KMS-11 (cell line): ENCODE measurements around the gene SMC5.
"Not testable (repeated sequence)": the region's sequence is repeated elsewhere in the genome, so short reads cannot be mapped to it uniquely, and the experiment has no call there.

ENCODE experiments used
- H2AFZ ChIP-seq: fragments of 200-600 bp; sonication (generic); 2 replicates; pipeline ENCODE4 v1.6.1; 2016; ENCODE audit warnings: antibody characterized with exemption, mixed run types, low read depth
- H3K27ac ChIP-seq: fragments of 200-600 bp; sonication (generic); 2 replicates; pipeline ENCODE4 v1.6.1; 2016; ENCODE audit warnings: mild to moderate bottlenecking, mixed run types
- H3K27me3 ChIP-seq: fragments of 200-600 bp; sonication (generic); 2 replicates; pipeline ENCODE4 v1.6.1; 2017; ENCODE audit warnings: mild to moderate bottlenecking, low read depth, mixed run types, moderate library complexity; ENCODE audit not compliant: insufficient read depth
- H3K36me3 ChIP-seq: fragments of 200-600 bp; sonication (generic); 2 replicates; pipeline ENCODE4 v1.6.1; 2017; ENCODE audit warnings: mild to moderate bottlenecking, mixed run types; ENCODE audit not compliant: insufficient read depth
- H3K4me1 ChIP-seq: fragments of 200-600 bp; sonication (generic); 2 replicates; pipeline ENCODE4 v1.6.1; 2016; ENCODE audit warnings: mild to moderate bottlenecking, low read depth, mixed run types; ENCODE audit not compliant: poor library complexity, severe bottlenecking
- H3K4me2 ChIP-seq: fragments of 200-600 bp; sonication (generic); 2 replicates; pipeline ENCODE4 v1.7.0; 2016; ENCODE audit warnings: mild to moderate bottlenecking, mixed run types
- H3K4me3 ChIP-seq: fragments of 200-600 bp; sonication (generic); IDR thresholded peaks from 2 replicates; pipeline ENCODE4 v1.6.1; 2017; ENCODE audit warnings: low read depth, low read length, mixed read lengths; ENCODE audit not compliant: insufficient read depth
- H3K79me2 ChIP-seq: fragments of 200-600 bp; sonication (generic); 2 replicates; pipeline ENCODE4 v1.6.1; 2016; ENCODE audit warnings: low read depth, mixed run types; ENCODE audit not compliant: insufficient read depth
- H3K9ac ChIP-seq: fragments of 200-600 bp; sonication (generic); 2 replicates; pipeline ENCODE4 v1.6.1; 2016; ENCODE audit warnings: mild to moderate bottlenecking, mixed run types
- H4K20me1 ChIP-seq: fragments of 200-600 bp; sonication (generic); 2 replicates; pipeline ENCODE4 v1.6.1; 2016; ENCODE audit warnings: mild to moderate bottlenecking, mixed run types; ENCODE audit not compliant: insufficient read depth
- TF ChIP-seq, protein P1 (sequence below): fragments of 200-600 bp; sonication (generic); conservative IDR thresholded peaks from 2 replicates; pipeline ENCODE4 v1.6.1; 2017; ENCODE audit warnings: low read depth, mild to moderate bottlenecking, antibody characterized with exemption, low read length, moderate library complexity, mixed read lengths

Gene SMC5

DNA sequence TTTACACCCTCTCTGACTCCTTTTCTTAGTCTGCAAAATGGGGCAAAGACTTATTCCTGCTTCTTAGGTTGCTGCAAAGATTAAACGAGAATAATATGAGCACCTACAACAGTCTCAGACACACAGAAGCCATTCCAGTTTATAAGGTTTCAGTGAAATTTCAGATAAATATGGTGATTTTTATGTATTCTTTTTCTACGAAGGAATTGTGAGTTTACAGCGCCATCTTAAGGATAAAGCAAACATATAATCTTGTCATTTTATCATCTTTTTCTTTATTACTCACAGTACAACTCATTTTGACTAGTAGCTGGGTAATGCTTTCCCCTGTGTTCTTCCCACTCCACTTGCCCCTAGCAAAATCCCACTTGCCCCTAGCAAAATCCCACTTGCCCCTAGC, 29.2 kb upstream of the SMC5 start:
- TF ChIP-seq, protein P1, sequence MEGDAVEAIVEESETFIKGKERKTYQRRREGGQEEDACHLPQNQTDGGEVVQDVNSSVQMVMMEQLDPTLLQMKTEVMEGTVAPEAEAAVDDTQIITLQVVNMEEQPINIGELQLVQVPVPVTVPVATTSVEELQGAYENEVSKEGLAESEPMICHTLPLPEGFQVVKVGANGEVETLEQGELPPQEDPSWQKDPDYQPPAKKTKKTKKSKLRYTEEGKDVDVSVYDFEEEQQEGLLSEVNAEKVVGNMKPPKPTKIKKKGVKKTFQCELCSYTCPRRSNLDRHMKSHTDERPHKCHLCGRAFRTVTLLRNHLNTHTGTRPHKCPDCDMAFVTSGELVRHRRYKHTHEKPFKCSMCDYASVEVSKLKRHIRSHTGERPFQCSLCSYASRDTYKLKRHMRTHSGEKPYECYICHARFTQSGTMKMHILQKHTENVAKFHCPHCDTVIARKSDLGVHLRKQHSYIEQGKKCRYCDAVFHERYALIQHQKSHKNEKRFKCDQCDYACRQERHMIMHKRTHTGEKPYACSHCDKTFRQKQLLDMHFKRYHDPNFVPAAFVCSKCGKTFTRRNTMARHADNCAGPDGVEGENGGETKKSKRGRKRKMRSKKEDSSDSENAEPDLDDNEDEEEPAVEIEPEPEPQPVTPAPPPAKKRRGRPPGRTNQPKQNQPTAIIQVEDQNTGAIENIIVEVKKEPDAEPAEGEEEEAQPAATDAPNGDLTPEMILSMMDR: no peak; the same call in 1 of the 2 replicates
- no peaks in the 10 kb centered on the region for H3K79me2 ChIP-seq
- no peak overlapping the region for H3K27ac ChIP-seq
- no peaks in the 10 kb centered on the region for H3K4me1 ChIP-seq
- no peak overlapping the region for H3K4me3 ChIP-seq
- no peak overlapping the region for H3K9ac ChIP-seq
- no peaks in the 10 kb centered on the region for H4K20me1 ChIP-seq
- H3K36me3 ChIP-seq: no peaks in the 10 kb centered on the region
- H2AFZ ChIP-seq: no peak overlapping the region
- no peak overlapping the region for H3K4me2 ChIP-seq
- no peaks in the 10 kb centered on the region for H3K27me3 ChIP-seq

DNA sequence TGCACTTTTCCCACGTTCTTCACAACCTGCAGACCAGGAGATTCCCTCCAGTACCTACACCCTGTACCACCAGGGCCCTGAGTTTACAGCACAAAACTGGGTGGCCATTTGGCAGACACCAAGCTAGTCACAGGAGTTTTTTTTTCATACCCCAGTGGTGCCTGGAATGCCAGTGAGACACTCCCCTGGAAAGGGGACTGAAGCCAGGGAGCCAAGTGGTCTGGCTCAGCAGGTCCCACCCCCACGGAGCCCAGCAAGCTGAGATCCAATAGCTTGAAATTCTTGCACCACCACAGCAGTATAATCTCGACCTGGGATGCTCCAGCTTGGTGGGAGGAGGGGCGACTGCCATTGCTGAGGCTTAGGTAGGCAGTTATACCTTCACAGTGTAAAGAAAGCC, 26.3 kb upstream of the SMC5 start:
- Histone ChIP-seq H3K79me2 (no peaks in the 10 kb centered on the region), H4K20me1 (no peaks in the 10 kb centered on the region), H3K4me1 (no peaks in the 10 kb centered on the region), H3K27me3 (no peaks in the 10 kb centered on the region), H3K4me3 (no peak overlapping the region), H2AFZ (no peak overlapping the region), H3K9ac (no peak overlapping the region), H3K4me2 (no peak overlapping the region), H3K27ac (no peak overlapping the region), H3K36me3 (no peaks in the 10 kb centered on the region)
- TF ChIP-seq, protein P1: no peak

DNA sequence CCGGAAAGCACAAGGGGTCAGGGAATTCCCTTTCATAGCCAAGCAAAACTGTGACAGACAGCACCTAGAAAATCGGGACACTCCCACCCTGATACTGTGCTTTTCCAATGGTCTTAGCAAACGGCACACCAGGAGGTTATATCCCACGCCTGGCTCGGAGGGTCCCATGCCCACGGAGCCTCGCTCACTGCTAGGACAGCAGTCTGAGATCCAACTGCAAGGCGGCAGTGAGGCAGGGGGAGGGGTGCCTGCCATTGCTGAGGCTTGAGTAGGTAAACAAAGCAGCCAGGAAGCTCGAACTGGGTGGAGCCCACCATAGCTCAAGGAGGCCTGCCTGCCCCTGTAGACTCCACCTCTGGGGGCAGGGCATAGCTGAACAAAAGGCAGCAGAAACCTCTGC, 24.6 kb upstream of the SMC5 start:
- H3K27me3 ChIP-seq, H3K4me1 ChIP-seq, H3K27ac ChIP-seq, H4K20me1 ChIP-seq, H3K36me3 ChIP-seq, H3K4me3 ChIP-seq, H3K79me2 ChIP-seq, H2AFZ ChIP-seq, H3K9ac ChIP-seq, H3K4me2 ChIP-seq: not testable (repeated sequence)

DNA sequence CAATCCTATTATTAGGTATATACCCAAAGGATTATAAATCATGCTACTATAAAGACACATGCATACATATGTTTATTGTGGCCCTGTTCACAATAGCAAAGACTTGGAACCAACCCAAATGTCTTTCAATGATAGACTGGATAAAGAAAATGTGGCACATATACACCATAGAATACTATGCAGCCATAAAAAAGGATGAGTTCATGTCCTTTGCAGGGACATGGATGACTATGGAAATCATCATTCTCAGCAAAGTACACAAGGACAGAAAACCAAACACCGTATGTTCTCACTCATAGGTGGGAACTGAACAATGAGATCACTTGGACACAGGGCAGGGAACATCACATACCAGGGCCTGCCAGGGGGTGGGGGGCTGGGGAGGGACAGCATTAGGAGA, 12.8 kb upstream of the SMC5 start:
- H3K27ac ChIP-seq, H3K36me3 ChIP-seq, H3K4me3 ChIP-seq, H3K9ac ChIP-seq, H4K20me1 ChIP-seq, H3K27me3 ChIP-seq, H3K79me2 ChIP-seq, H2AFZ ChIP-seq, H3K4me2 ChIP-seq, H3K4me1 ChIP-seq: not testable (repeated sequence)

DNA sequence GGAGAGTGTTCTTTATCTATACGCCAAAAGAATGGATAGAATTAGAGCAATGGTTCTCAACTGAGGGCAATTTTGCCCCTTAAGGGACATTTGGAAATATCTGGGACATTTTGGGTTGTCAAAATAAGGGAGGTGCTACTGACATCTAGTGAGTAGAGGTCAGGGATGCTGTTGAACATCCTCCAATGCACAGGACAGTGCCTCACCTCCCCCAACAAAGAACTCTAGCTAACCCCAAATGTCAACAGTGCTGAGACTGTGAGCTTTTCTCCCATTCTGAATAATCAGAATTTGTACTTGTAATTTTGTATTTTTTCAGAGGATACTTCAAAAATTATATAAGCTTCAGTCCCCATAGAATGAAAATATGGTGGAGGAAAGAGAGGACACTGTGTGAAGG, 8.6 kb upstream of the SMC5 start:
- Histone ChIP-seq H4K20me1 (no peaks in the 10 kb centered on the region), H3K27me3 (no peaks in the 10 kb centered on the region), H3K79me2 (no peaks in the 10 kb centered on the region), H3K9ac (no peak overlapping the region), H3K4me1 (no peaks in the 10 kb centered on the region), H3K4me3 (no peak overlapping the region), H3K36me3 (no peaks in the 10 kb centered on the region), H2AFZ (no peak overlapping the region), H3K27ac (no peak overlapping the region), H3K4me2 (no peak overlapping the region)
- TF ChIP-seq, protein P1: no peak
